Neural progenitor cell (in vitro differentiated cells): ENCODE results near the gene CPEB2. TPM values are rescaled to one million over a fixed set of nuclear protein-coding genes. Genes with fewer than 3 reads are reported as not detected.

Experiments used
- DNase-seq: peaks from one replicate; pipeline ENCODE4 v3.0.0-alpha.2; 2016; ENCODE audit warnings: low spot score
- H2AFZ ChIP-seq: fragments of 200-600 bp; sonication (generic); replicated peaks from 2 replicates; pipeline ENCODE4 v1.6.1; 2016; ENCODE audit warnings: antibody characterized with exemption
- H3F3A ChIP-seq: fragments of 200-600 bp; sonication (generic); 2 replicates; pipeline ENCODE4 v1.6.1; 2016; ENCODE audit warnings: antibody characterized with exemption, low read depth
- H3K27ac ChIP-seq: fragments of 200-600 bp; sonication (generic); 2 replicates; pipeline ENCODE4 v1.5.1; 2016; ENCODE audit warnings: mild to moderate bottlenecking
- H3K27me3 ChIP-seq: fragments of 200-600 bp; sonication (generic); 2 replicates; pipeline ENCODE4 v1.6.1; 2016; ENCODE audit warnings: mild to moderate bottlenecking, moderate library complexity
- H3K36me3 ChIP-seq: fragments of 200-600 bp; sonication (generic); 2 replicates; pipeline ENCODE4 v1.5.1; 2016
- H3K4me1 ChIP-seq: fragments of 200-600 bp; sonication (generic); 2 replicates; pipeline ENCODE4 v1.6.1; 2016; ENCODE audit warnings: mixed run types
- H3K4me2 ChIP-seq: fragments of 200-600 bp; sonication (generic); 2 replicates; pipeline ENCODE4 v1.6.1; 2016
- H3K4me3 ChIP-seq: fragments of 200-600 bp; sonication (generic); 2 replicates; pipeline ENCODE4 v1.5.1; 2016
- H3K79me2 ChIP-seq: fragments of 200-600 bp; sonication (generic); 2 replicates; pipeline ENCODE4 v1.6.1; 2016; ENCODE audit warnings: low read depth
- H3K9ac ChIP-seq: fragments of 200-600 bp; sonication (generic); 2 replicates; pipeline ENCODE4 v1.6.1; 2016
- H3K9me3 ChIP-seq: fragments of 200-600 bp; sonication (generic); 2 replicates; pipeline ENCODE4 v1.5.1; 2016; ENCODE audit warnings: low read depth
- H4K20me1 ChIP-seq: fragments of 200-600 bp; sonication (generic); 2 replicates; pipeline ENCODE4 v1.6.1; 2016; ENCODE audit warnings: low read depth
- H3K27ac Mint-ChIP-seq: 3 replicates; pipeline ENCODE4 v1.8.0; 2021; ENCODE audit warnings: mixed read lengths
- H3K27me3 Mint-ChIP-seq: 2 replicates; pipeline ENCODE4 v1.8.0; 2022; ENCODE audit warnings: low read depth, mild to moderate bottlenecking, inconsistent platforms, moderate library complexity, mixed read lengths; ENCODE audit not compliant: insufficient read depth
- H3K36me3 Mint-ChIP-seq: 3 replicates; pipeline ENCODE4 v1.8.0; 2021; ENCODE audit warnings: mixed read lengths
- H3K4me1 Mint-ChIP-seq: 3 replicates; pipeline ENCODE4 v1.8.0; 2021; ENCODE audit warnings: mixed read lengths
- H3K4me3 Mint-ChIP-seq: 3 replicates; pipeline ENCODE4 v1.8.0; 2021; ENCODE audit warnings: mild to moderate bottlenecking, moderate library complexity, mixed read lengths
- H3K9me3 Mint-ChIP-seq: 3 replicates; pipeline ENCODE4 v1.8.0; 2020; ENCODE audit warnings: mixed read lengths
- EZH2 ChIP-seq: fragments of 200-600 bp; sonication (generic); IDR thresholded peaks from 2 replicates; pipeline ENCODE4 v1.6.1; 2017; ENCODE audit warnings: antibody characterized with exemption, mild to moderate bottlenecking, moderate library complexity
- EZH2phosphoT487 ChIP-seq: fragments of 200-600 bp; sonication (generic); IDR thresholded peaks from 2 replicates; pipeline ENCODE4 v1.6.1; 2017; ENCODE audit warnings: antibody characterized with exemption
- total RNA-seq: library from RNA; depleted of rRNA; stranded (reverse); fragments of >200 nt; gene quantifications from 2 replicates; pipeline ENCODE4 v1.2.3, GENCODE V29; 2015; ENCODE audit warnings: low replicate concordance
- TF ChIP-seq, protein P1 (sequence below): fragments of 200-600 bp; sonication (generic); IDR thresholded peaks from 2 replicates; pipeline ENCODE4 v1.5.1; 2017; ENCODE audit warnings: antibody characterized with exemption, mild to moderate bottlenecking

The CPEB2 gene
- total RNA-seq, 1 donor from 2014 or later = 1.9 TPM

DNA sequence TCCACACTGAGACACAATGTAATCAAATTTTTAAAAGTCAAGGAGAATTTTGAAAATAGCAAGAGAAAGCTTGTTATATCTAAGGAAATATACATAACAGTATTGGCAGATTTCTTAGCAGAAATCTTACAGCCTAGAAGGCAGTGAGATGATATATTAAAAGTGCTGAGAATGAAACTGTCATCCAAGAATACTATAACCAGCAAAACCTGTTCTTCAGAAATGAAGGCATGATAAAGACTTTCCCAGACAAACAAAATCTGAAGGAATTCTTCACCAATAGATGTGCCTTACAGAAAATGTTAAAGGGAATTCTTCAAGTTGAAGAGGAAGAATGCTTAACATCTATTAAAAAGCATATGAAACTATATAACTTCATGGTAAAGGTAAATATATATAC, 73.6 kb downstream of the CPEB2 start:
- Mint-ChIP-seq H3K27ac (no peak overlapping the region), H3K9me3 (peaks cover 5% of the 10 kb centered on the region), H3K4me3 (no peak overlapping the region), H3K27me3 (no peaks in the 10 kb centered on the region), H3K36me3 (no peaks in the 10 kb centered on the region), H3K4me1 (no peaks in the 10 kb centered on the region)
- Histone ChIP-seq H4K20me1 (no peaks in the 10 kb centered on the region), H3K27me3 (no peaks in the 10 kb centered on the region), H3K36me3 (peaks cover 3% of the 10 kb centered on the region), H3K4me2 (no peak overlapping the region), H3K4me3 (no peak overlapping the region), H3K9ac (no peak overlapping the region), H3F3A (no peaks in the 10 kb centered on the region), H2AFZ (no peak overlapping the region), H3K4me1 (no peaks in the 10 kb centered on the region), H3K9me3 (peaks cover 7% of the 10 kb centered on the region), H3K79me2 (no peaks in the 10 kb centered on the region), H3K27ac (no peak overlapping the region)
- DNase-seq = no peak
- TF ChIP-seq EZH2phosphoT487 (no peak), EZH2 (no peak)
- TF ChIP-seq, protein P1, sequence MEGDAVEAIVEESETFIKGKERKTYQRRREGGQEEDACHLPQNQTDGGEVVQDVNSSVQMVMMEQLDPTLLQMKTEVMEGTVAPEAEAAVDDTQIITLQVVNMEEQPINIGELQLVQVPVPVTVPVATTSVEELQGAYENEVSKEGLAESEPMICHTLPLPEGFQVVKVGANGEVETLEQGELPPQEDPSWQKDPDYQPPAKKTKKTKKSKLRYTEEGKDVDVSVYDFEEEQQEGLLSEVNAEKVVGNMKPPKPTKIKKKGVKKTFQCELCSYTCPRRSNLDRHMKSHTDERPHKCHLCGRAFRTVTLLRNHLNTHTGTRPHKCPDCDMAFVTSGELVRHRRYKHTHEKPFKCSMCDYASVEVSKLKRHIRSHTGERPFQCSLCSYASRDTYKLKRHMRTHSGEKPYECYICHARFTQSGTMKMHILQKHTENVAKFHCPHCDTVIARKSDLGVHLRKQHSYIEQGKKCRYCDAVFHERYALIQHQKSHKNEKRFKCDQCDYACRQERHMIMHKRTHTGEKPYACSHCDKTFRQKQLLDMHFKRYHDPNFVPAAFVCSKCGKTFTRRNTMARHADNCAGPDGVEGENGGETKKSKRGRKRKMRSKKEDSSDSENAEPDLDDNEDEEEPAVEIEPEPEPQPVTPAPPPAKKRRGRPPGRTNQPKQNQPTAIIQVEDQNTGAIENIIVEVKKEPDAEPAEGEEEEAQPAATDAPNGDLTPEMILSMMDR = no peak

DNA sequence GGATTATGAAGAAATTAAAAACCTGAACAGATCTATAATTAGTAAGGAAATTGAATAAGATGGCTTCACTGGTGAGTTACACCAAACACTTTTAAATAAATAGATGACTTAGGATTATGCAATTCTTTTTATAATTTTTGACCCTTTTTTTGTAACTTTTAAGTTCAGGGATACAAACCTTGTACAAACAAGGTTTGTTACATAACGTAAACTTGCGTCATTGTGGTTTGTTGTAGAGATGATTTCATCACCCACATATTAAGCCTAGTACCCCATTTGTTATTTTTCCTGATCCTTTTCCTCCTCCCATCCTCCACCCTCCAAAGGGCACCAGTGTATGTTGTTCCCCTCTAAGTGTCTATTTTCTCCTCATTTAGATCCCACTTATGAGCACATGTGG, 75.7 kb downstream of the CPEB2 start:
- DNase-seq = no peak
- Histone ChIP-seq H3K27me3 (no peaks in the 10 kb centered on the region), H3K27ac (no peak overlapping the region), H3K79me2 (no peaks in the 10 kb centered on the region), H4K20me1 (no peaks in the 10 kb centered on the region), H3K9me3 (peaks cover 7% of the 10 kb centered on the region), H3K4me1 (no peaks in the 10 kb centered on the region), H3K4me2 (no peak overlapping the region), H3K36me3 (peaks cover 3% of the 10 kb centered on the region), H3K4me3 (no peak overlapping the region), H3F3A (no peaks in the 10 kb centered on the region), H3K9ac (no peak overlapping the region), H2AFZ (no peak overlapping the region)
- Mint-ChIP-seq H3K36me3 (no peaks in the 10 kb centered on the region), H3K27ac (no peak overlapping the region), H3K27me3 (no peaks in the 10 kb centered on the region), H3K4me1 (no peaks in the 10 kb centered on the region), H3K9me3 (peaks cover 5% of the 10 kb centered on the region), H3K4me3 (no peak overlapping the region)
- no peak for TF ChIP-seq EZH2phosphoT487
- TF ChIP-seq, protein P1 = no peak
- no peak for TF ChIP-seq EZH2

DNA sequence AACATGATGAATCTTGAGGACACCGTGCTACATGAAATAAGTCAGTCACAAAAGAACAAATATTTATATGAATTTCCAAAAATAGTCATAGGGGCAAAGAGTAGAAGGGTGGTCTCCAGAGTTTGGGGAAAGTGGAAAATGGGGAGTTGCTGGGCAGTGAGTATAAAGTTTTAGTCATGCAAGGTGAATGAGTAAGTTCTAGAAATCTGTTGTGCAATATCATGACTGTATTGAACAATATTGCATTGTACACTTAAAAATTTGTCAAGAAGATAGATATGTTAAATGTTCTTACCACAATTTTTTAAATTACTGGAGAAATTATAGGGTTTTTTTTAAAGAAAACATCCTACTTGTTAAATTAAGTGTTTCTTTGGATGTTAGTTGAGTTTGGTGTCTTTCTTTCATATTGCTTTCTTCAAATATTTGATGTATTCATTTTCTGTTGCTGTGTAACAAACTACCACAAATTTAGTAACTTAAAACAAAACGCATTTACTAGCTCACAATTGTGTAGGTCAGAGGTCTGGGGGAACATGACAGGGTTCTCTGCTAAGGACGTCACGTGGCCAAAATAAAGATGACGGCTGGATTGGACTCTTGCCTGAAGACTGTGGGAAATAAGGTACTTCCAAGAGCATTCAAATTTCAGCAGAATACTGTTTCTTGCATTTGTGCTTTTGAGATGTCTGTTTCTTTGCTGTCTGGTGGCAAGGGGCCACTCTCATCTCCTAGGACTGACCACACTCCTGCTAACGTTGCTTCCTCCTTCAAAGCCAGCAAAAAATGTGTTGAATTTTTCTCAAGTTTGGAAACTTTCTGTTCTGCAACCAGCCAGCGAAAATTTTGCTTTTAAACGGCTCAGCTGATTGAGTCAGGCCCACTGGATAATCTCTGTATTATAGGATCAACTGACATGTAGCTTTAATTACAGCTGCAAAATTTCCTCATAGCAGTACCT, 76.7 kb downstream of the CPEB2 start:
- TF ChIP-seq EZH2 (no peak), EZH2phosphoT487 (no peak)
- TF ChIP-seq, protein P1 = no peak
- Histone ChIP-seq H2AFZ (no peak overlapping the region), H4K20me1 (no peaks in the 10 kb centered on the region), H3K4me3 (no peak overlapping the region), H3K27ac (no peak overlapping the region), H3K9ac (no peak overlapping the region), H3K27me3 (no peaks in the 10 kb centered on the region), H3K79me2 (no peaks in the 10 kb centered on the region), H3K9me3 (peaks cover 7% of the 10 kb centered on the region), H3K4me2 (no peak overlapping the region), H3K4me1 (no peaks in the 10 kb centered on the region), H3F3A (no peaks in the 10 kb centered on the region), H3K36me3 (peaks cover 3% of the 10 kb centered on the region)
- DNase-seq = no peak
- Mint-ChIP-seq H3K36me3 (no peaks in the 10 kb centered on the region), H3K27me3 (no peaks in the 10 kb centered on the region), H3K9me3 (peaks cover 5% of the 10 kb centered on the region), H3K27ac (no peak overlapping the region), H3K4me3 (no peak overlapping the region), H3K4me1 (no peaks in the 10 kb centered on the region)
